GM23248 (cell line): ENCODE measurements around the gene ZNF286A.

Experiments used
- EZH2 ChIP-seq: fragments of 200-600 bp; sonication (generic); IDR thresholded peaks from 2 replicates; pipeline ENCODE4 v1.6.1; 2018; ENCODE audit warnings: antibody characterized with exemption, mild to moderate bottlenecking; ENCODE audit not compliant: insufficient read depth, poor library complexity, severe bottlenecking
- EZH2phosphoT487 ChIP-seq: fragments of 200-600 bp; sonication (generic); IDR thresholded peaks from 2 replicates; pipeline ENCODE4 v1.6.1; 2018; ENCODE audit warnings: antibody characterized with exemption, moderate library complexity, mild to moderate bottlenecking, low read depth; ENCODE audit not compliant: insufficient read depth

- TF ChIP-seq EZH2phosphoT487 (no peak), EZH2 (no peak)
Measured at GRCh38 chr17:15663176-15663575, 36.4 kb upstream of the ZNF286A start.
